Panc1 (cell line): ENCODE data around the gene CA9. TPM values are rescaled to one million over a fixed set of nuclear protein-coding genes. Genes with fewer than 3 reads are reported as not detected.
A peak's percentile ranks its signal among the peaks of the same experiment; 100 is the strongest.

Experiments
- ATAC-seq: fragments of 200-7000 bp; cut with Tn5 transposase; 2 replicates; pipeline ENCODE4 v1.9.1; 2020; ENCODE audit warnings: mild to moderate bottlenecking, moderate library complexity
- BruUV-seq: library from RNA; stranded (reverse); fragments of 400-500 nt; replicated peaks from 2 replicates; lab custom pipeline; 2021; lab: Mats Ljungman, UMichigan
- CTCF ChIA-PET: fragments of 300-600 bp; sonication (Branson Sonifier 250); formaldehyde crosslinking; loops from one replicate; lab custom pipeline; 2022; ENCODE audit warnings: antibody characterized with exemption; lab: Charles Lee
- POLR2A ChIA-PET: fragments of 300-600 bp; sonication (Branson Sonifier 250); formaldehyde crosslinking; loops from one replicate; lab custom pipeline; 2022; ENCODE audit warnings: antibody characterized with exemption; lab: Charles Lee
- DNase-seq: peaks from one replicate; pipeline ENCODE4 v3.0.0-alpha.2; 2010; ENCODE audit warnings: low read depth, low spot score
- H3K27ac ChIP-seq: 2 replicates; pipeline ENCODE4 v1.5.1; 2011; ENCODE audit warnings: mild to moderate bottlenecking, low read length, inconsistent platforms
- H3K27me3 ChIP-seq: fragments of 200-500 bp; sonication (Bioruptor generic); 2 replicates; pipeline ENCODE4 v1.6.0; 2014; ENCODE audit warnings: low read length, inconsistent platforms; ENCODE audit not compliant: control insufficient read depth, insufficient read depth
- H3K36me3 ChIP-seq: fragments of 200-500 bp; sonication (Bioruptor generic); 2 replicates; pipeline ENCODE4 v1.5.1; 2014; ENCODE audit warnings: inconsistent platforms, mild to moderate bottlenecking, low read length, moderate library complexity; ENCODE audit not compliant: control insufficient read depth, insufficient read depth
- H3K4me1 ChIP-seq: 2 replicates; pipeline ENCODE4 v1.5.1; 2011; ENCODE audit warnings: inconsistent platforms, mild to moderate bottlenecking, low read length, moderate library complexity; ENCODE audit not compliant: control insufficient read depth, insufficient read depth
- H3K4me3 ChIP-seq, 2 experiments: 2 replicates each; pipeline ENCODE4 v1.5.1; 2011 to 2012; ENCODE audit warnings: low read depth in 2 of 2, low read length in 2 of 2, mild to moderate bottlenecking in 2 of 2, inconsistent platforms in 1 of 2, moderate library complexity in 1 of 2
- H3K9me3 ChIP-seq: fragments of 200-500 bp; sonication (Bioruptor generic); 2 replicates; pipeline ENCODE4 v1.5.1; 2014; ENCODE audit warnings: low read depth, mild to moderate bottlenecking, inconsistent platforms, low read length, moderate library complexity; ENCODE audit not compliant: control insufficient read depth, insufficient read depth
- CTCF ChIP-seq: fragments of 450-650 bp; IDR thresholded peaks from 2 replicates; pipeline ENCODE4 v1.5.1; 2017; ENCODE audit warnings: mild to moderate bottlenecking
- POLR2AphosphoS5 ChIP-seq: IDR thresholded peaks from 2 replicates; pipeline ENCODE4 v1.6.1; 2012; ENCODE audit warnings: mild to moderate bottlenecking, low read depth, low read length, moderate library complexity
- REST ChIP-seq, 2 experiments: IDR thresholded peaks; 2 replicates each; pipeline ENCODE4 v1.6.1; 2011 to 2012; ENCODE audit warnings: low read depth in 2 of 2, control low read depth in 1 of 2, low read length in 1 of 2, mild to moderate bottlenecking in 1 of 2, moderate library complexity in 1 of 2; ENCODE audit not compliant: insufficient read depth in 1 of 2
- SIN3A ChIP-seq: IDR thresholded peaks from 2 replicates; pipeline ENCODE4 v1.6.1; 2012; ENCODE audit warnings: low read depth, mild to moderate bottlenecking, low read length, moderate library complexity, borderline replicate concordance; ENCODE audit not compliant: insufficient read depth
- TCF7L2 ChIP-seq: IDR thresholded peaks from 2 replicates; pipeline ENCODE4 v1.6.1; 2011; ENCODE audit warnings: mild to moderate bottlenecking, low read depth, low read length, inconsistent platforms
- in situ Hi-C: cut with HindIII; loops from 2 replicates; pipeline ENCODE4 v1.10.0; 2016; ENCODE audit warnings: low sequenced_read_pairs, low pct_unique_long_range_greater_than_20kb
- intact Hi-C: fragments of 100-400 bp; cut with micrococcal nuclease; formaldehyde crosslinking; loops from one replicate; pipeline ENCODE4 v1.10.0; 2022; ENCODE audit not compliant: unreplicated experiment
- total RNA-seq: library from RNA; stranded (reverse); gene quantifications from one replicate; pipeline ENCODE4 v1.2.1, GENCODE V29; 2021; ENCODE audit not compliant: unreplicated experiment

CA9 gene
- total RNA-seq, 1 experiment from 2014 or later = 0.31 TPM

GRCh38 chr9:35691757-35692301, 18.1 kb downstream of the CA9 start:
- peak overlapping the region; percentile 85 for H3K27ac ChIP-seq
- no TSS peak for BruUV-seq
- TF ChIP-seq REST (IDR thresholded peaks at IDR 0.05; ENCODE audit: insufficient read depth in 1 of 2, low read depth in 2 of 2, low read length in 1 of 2) = no peak
- no peak for TF ChIP-seq SIN3A
- TF ChIP-seq TCF7L2 = no peak
- TF ChIP-seq POLR2AphosphoS5 = no peak
- TF ChIP-seq CTCF = no peak
- H3K9me3 ChIP-seq = no peaks in the 10 kb centered on the region
- CTCF ChIA-PET = interaction anchor here (0.6 to 1.6 kb wide), 2 partner anchors 38 to 39 kb away, joined by 3 to 6 read pairs; no protein-coding TSS in a partner anchor
- ATAC-seq (no peak), DNase-seq (no peak)
- POLR2A ChIA-PET = interaction anchor here (1.5 kb wide), 1 partner anchor 31 kb away, joined by 6 read pairs; no protein-coding TSS in a partner anchor
- intact Hi-C loops (loop anchor here (5.0 kb wide), 1 partner anchor 35 kb away; the partner anchor contains the start of genes CCDC107 and RMRP), in situ Hi-C loops (no loop called here)
- no peaks in the 10 kb centered on the region for H3K27me3 ChIP-seq
- H3K4me1 ChIP-seq = peaks cover 29% of the 10 kb centered on the region
- H3K36me3 ChIP-seq = peaks cover 9% of the 10 kb centered on the region; the same call in 1 of the 2 replicates
- H3K4me3 ChIP-seq = peak overlapping the region in 1 of 2 experiments; percentile 89; a peak in 1 of 4 replicates

GRCh38 chr9:35695943-35696401, 22.2 kb downstream of the CA9 start:
- Histone ChIP-seq H3K27me3 (no peaks in the 10 kb centered on the region), H3K9me3 (no peaks in the 10 kb centered on the region), H3K27ac (no peak overlapping the region), H3K4me3 (no peak overlapping the region), H3K4me1 (peaks cover 10% of the 10 kb centered on the region), H3K36me3 (0 out of 2 replicates have a peak, but pooled peaks cover 10% of the 10 kb centered on the region)
- TF ChIP-seq CTCF (no peak), POLR2AphosphoS5 (peak; percentile 44; the same call in 1 of the 2 replicates)
- 0 out of 2 replicates have a peak, but pooled peaks have one; percentile 2 for ATAC-seq
- CTCF ChIA-PET = interaction anchor here (1.0 to 2.5 kb wide), 8 partner anchors 9 to 49 kb away, joined by 4 to 17 read pairs (median 7); partner anchors contain the start of genes ARHGEF39, CREB3 and TLN1
- POLR2A ChIA-PET = interaction anchor here (0.8 to 0.9 kb wide), 2 partner anchors 37 to 39 kb away, joined by 3 read pairs; no protein-coding TSS in a partner anchor
- intact Hi-C loops (no loop called here), in situ Hi-C loops (no loop called here)
- DNase-seq = no peak
- BruUV-seq = no TSS peak
